Stimulated activated CD8-positive, alpha-beta memory T cell treated with anti-CD3 and anti-CD28 coated beads, Interleukin-15, amount 100 ng/mL, for 4 hours (primary cell): Measurements from ENCODE around the gene PPM1L.
"Not testable (repeated sequence)": the region's sequence is repeated elsewhere in the genome, so short reads cannot be mapped to it uniquely, and the experiment has no call there.

Experiments used
- DNase-seq, 2 donors: peaks; one replicate each; pipeline ENCODE4 v3.0.0-alpha.2; 2020; ENCODE audit warnings: low read depth in 2 of 2

PPM1L gene

GRCh38 chr3:160982491-160982890 lies 226.5 kb downstream of the PPM1L start:
- DNase-seq = no peak

GRCh38 chr3:160983900-160984299 lies 227.9 kb downstream of the PPM1L start:
- not testable (repeated sequence) for DNase-seq

GRCh38 chr3:160986069-160986468 lies 230.0 kb downstream of the PPM1L start:
- DNase-seq = no peak

- no peak for DNase-seq
Observed at GRCh38 chr3:160987982-160988964, 232.2 kb downstream of the PPM1L start.

GRCh38 chr3:160990446-160990845 lies 234.4 kb downstream of the PPM1L start:
- DNase-seq = no peak

- no peak for DNase-seq
Observed at GRCh38 chr3:160992712-160993111, 236.7 kb downstream of the PPM1L start.

- no peak for DNase-seq
Observed at GRCh38 chr3:160996811-160997210, 240.8 kb downstream of the PPM1L start.

- DNase-seq = no peak
Observed at GRCh38 chr3:160998581-160998980, 242.6 kb downstream of the PPM1L start.

GRCh38 chr3:160999274-160999673 lies 243.2 kb downstream of the PPM1L start:
- no peak for DNase-seq

GRCh38 chr3:161008086-161008485 lies 252.1 kb downstream of the PPM1L start:
- DNase-seq = no peak

- not testable (repeated sequence) for DNase-seq
Observed at GRCh38 chr3:161010151-161010550, 254.1 kb downstream of the PPM1L start.

- DNase-seq = no peak
Observed at GRCh38 chr3:161014843-161015749, 259.1 kb downstream of the PPM1L start.

GRCh38 chr3:161016417-161017313 lies 260.6 kb downstream of the PPM1L start:
- DNase-seq = no peak

- no peak for DNase-seq
Observed at GRCh38 chr3:161017971-161018370, 261.9 kb downstream of the PPM1L start.

GRCh38 chr3:161020256-161020655 lies 264.2 kb downstream of the PPM1L start:
- DNase-seq = no peak

GRCh38 chr3:161025911-161026310 lies 269.9 kb downstream of the PPM1L start:
- DNase-seq = no peak

- DNase-seq = no peak
Observed at GRCh38 chr3:161026612-161027510, 270.8 kb downstream of the PPM1L start.

- DNase-seq = no peak
Observed at GRCh38 chr3:161028555-161029153, 272.6 kb downstream of the PPM1L start.

- DNase-seq = no peak
Observed at GRCh38 chr3:161031134-161031533, 275.1 kb downstream of the PPM1L start.
